Nucleus accumbens (tissue), 56 donors: ENCODE results near the gene TUBA3E.
"Not testable (repeated sequence)": the region's sequence is repeated elsewhere in the genome, so short reads cannot be mapped to it uniquely, and the experiment has no call there.

ENCODE experiments used
- DNase-seq, 56 donors: peaks; one replicate each; lab custom pipeline; 2025; lab: John Stamatoyannopoulos, UW

TUBA3E gene

DNA sequence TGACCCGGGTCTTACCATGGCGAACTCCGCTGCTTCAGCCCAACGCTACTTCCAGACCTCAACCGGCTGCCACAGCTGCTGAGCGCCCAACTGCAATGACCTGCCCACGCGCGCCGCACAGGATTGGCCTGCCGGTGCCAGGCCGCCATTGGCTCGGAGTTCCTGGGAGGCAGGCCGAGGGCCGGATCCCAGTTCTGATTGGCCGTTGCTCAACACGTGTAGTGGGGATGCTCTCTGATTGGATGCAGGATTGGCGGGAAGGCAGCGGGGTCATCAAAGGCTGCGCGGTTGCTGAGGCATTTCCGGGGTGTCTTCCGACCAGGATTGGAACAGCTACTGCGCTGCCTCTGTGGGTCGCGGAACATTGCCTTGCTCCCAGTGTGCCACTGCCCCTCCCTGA is at the start of gene TUBA3E:
Gene TUBA3E (minus strand): TSS at position 97 of the 400 bp plus-strand sequence. CDS start 79 bp downstream, at position 18.
- DNase-seq, result no peak

DNA sequence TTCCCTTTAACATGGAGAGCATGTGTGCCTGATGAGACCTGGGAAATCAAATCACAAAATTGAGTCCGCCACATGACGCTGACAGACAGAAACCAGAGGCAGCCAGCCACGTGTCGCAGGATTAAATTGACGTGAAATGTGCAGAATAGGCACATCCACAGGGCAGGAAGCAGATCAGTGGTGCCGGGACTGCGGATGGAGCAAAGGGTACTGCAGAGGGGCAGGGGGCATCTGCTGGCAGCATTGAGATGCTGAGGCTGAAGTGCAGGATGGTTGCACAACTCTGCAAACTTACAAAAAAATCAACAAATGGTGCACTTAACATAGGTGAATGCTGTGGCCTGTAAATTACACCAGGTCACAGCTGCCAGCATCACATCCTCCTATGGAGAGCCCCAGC is 48.2 kb upstream of the TUBA3E start:
- DNase-seq, result no peak

GRCh38 chr2:130245976-130246375 is 47.7 kb upstream of the TUBA3E start:
- no peak for DNase-seq

- no peak for DNase-seq
Observed at GRCh38 chr2:130243359-130243758, 45.1 kb upstream of the TUBA3E start.

DNA sequence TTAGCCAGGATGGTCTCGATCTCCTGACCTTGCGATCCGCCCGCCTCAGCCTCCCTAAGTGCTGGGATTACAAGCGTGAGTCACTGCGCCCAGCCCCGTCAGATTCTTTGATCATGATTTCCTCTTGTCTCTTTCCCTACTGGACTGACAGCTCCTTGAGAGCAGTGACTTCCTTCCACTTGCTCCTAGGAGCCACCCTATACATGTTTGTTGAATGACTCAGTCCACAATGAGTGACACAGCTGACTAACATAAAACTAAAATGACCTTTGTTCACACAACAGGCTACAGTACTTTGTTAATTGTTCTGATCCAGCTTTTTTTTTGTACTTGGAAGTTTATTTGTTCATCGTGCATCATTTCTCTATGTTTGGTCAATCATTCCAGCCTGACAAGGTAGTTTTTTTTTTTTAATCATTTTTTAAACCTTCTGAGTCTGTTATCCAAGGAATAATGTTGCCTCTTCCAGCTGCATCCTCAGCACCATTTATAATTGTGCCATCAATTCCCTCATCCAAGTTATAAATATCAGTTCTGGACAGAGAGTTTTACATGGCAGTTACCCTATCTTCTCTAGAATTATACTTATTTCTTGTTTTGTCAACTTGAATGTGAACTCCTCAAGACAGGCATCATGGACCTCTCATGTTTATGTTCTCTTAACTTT is 42.9 kb upstream of the TUBA3E start:
- no peak for DNase-seq

DNA sequence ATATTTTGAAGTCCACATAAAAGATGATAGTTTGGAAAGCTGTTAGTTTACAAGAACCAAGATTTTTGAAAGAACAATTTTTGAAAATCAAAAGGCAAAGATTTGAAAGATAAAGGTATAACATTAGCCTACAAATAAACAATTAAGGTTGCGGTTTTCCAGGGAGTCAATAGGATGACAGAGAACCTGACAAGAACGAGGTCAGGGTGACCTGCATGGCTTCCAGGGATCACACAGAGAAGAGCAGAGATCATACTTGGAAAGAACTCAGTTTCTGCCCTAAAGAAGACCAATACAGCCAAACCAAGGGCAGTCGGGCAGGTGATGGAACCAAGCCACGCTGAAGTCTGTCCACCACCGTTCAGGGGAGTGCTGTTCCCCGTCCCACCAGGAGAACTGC is 41.3 kb upstream of the TUBA3E start:
- DNase-seq, result not testable (repeated sequence)

- DNase-seq, result not testable (repeated sequence)
Observed at GRCh38 chr2:130233066-130233465, 34.8 kb upstream of the TUBA3E start.

DNA sequence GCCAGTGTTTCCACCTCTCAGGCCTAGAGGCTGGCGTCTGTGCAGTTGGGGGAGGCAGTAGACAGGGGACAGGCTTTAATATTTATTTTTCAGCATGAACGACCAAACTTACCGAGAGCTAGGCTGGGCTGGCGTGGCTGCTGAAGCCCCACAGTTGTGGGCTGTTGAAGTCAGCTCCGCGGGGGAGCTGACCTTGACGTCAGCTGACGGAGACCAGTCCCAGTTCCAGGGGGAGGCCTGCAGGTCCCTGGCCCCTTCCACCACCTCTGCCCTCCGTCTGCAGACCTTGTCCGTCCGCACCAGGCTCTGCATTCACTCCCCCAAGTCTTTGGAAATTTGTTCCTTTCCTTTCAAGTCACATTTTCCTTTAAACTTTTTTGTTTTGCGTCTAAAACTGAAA is 33.4 kb upstream of the TUBA3E start:
- no peak for DNase-seq

GRCh38 chr2:130230907-130231306 is 32.7 kb upstream of the TUBA3E start:
- DNase-seq, result not testable (repeated sequence)

- not testable (repeated sequence) for DNase-seq
Observed at GRCh38 chr2:130230376-130230775, 32.1 kb upstream of the TUBA3E start.

DNA sequence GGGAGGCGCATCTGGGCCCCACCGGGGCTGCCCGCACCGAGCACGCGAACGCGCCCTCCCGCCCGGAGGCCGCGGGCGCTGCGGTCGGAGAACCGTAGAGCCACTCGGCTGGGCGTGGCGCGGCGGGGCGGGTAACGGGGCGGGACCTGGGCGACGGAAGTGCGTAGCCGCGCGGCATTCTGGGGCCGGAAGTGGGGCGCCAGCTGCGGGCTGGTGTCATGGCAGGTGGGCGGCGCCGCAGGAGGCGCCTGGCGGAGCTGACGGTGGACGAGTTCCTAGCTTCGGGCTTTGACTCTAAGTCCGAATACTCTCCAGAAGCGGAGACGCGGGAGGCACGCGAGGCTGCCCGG is 30.9 kb upstream of the TUBA3E start:
- peak in 5 of 56 donors; percentile 20 to 40 (median 26) for DNase-seq

DNA sequence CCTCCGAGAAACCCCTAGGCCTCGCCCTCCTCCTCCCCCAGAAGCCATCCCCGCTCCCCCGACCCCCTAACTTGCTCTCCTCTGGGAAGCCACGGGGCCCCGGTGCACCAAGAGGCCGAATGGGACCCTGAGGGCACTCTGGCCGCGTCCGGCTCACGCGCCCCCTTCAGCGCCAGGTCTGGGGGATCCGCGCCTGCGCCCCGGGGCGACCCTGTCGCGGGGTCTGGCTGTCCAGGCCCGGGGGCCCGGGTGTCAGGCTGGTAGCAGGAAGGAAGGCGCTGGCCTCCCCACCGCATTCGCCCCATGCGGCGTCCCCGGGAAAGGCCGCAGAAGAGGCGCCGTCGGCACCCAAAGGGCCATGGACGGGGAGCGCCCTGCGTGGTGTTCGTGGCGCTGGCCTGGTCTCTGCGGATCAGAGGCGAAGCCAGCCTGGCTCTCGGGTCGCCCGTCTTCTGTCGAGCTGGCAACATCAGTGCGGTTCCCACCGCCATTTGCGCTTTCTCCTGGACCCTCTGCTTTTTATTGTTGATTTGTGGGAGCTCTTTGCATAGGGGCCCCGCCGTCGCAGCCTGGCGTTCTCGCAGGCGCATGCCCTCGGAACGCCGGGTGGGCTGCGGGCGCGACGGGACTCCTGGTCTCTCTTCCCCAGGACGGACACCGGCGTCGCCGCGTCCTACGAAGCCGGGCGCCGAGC is 30.4 kb upstream of the TUBA3E start:
- DNase-seq, result not testable (repeated sequence)

DNA sequence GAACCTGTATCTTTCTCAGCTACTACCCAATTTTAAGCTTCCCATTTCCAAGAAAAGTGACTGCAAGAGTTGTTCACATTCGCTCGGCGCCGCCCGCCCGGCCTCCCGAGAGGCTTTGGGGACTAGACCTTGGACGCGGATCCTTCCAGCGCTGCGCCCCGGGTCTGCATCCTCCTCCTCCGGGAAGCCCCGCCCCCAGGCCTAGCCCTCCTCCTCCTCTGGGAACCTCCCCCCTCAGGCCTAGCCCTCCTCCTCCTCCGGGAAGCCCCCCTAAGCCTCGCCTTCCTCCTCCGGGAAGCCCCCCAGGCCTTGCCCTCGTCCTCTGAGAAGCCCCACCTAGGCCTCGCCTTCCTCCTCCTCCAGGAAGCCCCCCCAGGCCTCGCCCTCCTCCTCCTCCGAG is 29.8 kb upstream of the TUBA3E start:
- not testable (repeated sequence) for DNase-seq

- not testable (repeated sequence) for DNase-seq
Observed at GRCh38 chr2:130222523-130222922, 24.3 kb upstream of the TUBA3E start.

- not testable (repeated sequence) for DNase-seq
Observed at GRCh38 chr2:130220505-130220904, 22.3 kb upstream of the TUBA3E start.

- DNase-seq, result not testable (repeated sequence)
Observed at GRCh38 chr2:130219147-130219546, 20.9 kb upstream of the TUBA3E start.

DNA sequence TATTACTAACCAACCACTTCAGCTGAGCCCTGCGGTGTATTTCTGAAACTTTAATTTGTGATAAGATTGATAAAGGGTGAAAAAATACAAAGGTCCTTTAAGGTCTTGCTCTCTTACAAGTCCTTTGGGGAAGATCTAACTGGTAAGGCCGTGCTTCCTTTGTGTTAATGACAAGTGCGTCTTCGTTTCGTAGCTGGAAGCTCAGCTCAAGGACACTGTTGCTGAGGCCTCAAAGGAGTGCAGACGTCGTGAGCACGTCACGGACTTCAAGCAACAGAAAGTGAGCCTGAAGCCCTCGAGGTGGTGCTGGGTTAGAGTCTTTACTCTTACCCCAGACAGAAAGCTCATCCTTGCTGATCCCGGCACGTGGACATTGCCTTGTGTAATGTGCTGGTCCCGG is 8.8 kb upstream of the TUBA3E start:
- DNase-seq, result not testable (repeated sequence)

DNA sequence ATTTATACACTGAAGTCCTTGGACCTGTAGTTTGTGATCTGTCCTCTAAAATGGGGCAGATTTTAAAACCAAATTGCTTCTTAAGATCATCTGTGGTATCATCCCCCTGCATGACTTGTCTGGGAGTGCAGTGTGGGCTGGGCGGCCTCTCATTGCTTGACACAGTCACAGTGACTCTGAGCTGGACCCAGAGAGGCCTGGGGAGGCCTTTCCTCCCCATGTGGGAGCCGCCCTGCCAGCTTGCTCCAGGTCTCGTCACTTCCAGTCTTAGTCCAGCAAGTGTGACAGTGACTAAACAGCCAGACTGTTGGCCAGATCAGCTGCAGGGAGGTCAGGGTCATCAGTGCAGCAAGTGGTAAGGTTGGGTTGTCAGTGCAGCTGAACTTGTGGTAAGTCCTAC is 4.9 kb upstream of the TUBA3E start:
- not testable (repeated sequence) for DNase-seq

GRCh38 chr2:130202518-130202917 is 4.3 kb upstream of the TUBA3E start:
- not testable (repeated sequence) for DNase-seq

DNA sequence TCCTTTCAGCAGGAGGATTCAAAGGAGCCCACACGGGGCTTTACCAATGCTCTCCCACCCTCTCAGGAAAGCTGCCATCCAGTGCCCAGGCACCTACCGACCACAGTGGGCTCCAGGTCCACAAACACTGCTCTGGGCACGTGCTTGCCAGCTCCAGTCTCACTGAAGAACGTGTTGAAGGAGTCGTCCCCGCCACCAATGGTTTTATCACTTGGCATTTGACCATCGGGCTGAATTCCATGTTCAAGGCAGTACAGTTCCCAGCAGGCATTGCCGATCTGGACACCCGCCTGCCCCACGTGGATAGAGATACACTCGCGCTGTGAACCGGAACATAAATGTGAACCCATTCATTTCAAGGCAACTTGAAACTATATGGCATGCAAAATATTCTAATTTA is 2.2 kb downstream of the TUBA3E start:
- DNase-seq, result not testable (repeated sequence)

- DNase-seq, result not testable (repeated sequence)
Observed at GRCh38 chr2:130195089-130195635, 3.1 kb downstream of the TUBA3E start.

GRCh38 chr2:130193824-130194223 is 4.4 kb downstream of the TUBA3E start:
- not testable (repeated sequence) for DNase-seq
